Osteoblast (primary cell): ENCODE measurements around the gene FRMD4B. TPM values are rescaled to one million over a fixed set of nuclear protein-coding genes. Genes with fewer than 3 reads are reported as not detected.

ENCODE experiments used
- DNase-seq: peaks from one replicate; pipeline ENCODE4 v3.0.0; 2011; ENCODE audit warnings: low spot score, mixed read lengths; ENCODE audit not compliant: insufficient read length; ENCODE audit errors: missing footprints
- H2AFZ ChIP-seq: 2 replicates; pipeline ENCODE4 v1.6.0; 2011; ENCODE audit warnings: mild to moderate bottlenecking, low read length
- H3K27ac ChIP-seq: 2 replicates; pipeline ENCODE4 v1.5.1; 2011; ENCODE audit warnings: mild to moderate bottlenecking, low read depth, low read length, moderate library complexity
- H3K27me3 ChIP-seq: 2 replicates; pipeline ENCODE4 v1.6.0; 2012; ENCODE audit warnings: mild to moderate bottlenecking, control low read depth, inconsistent platforms, low read length, moderate library complexity; ENCODE audit not compliant: insufficient read depth
- H3K36me3 ChIP-seq: 2 replicates; pipeline ENCODE4 v1.5.1; 2011; ENCODE audit warnings: mild to moderate bottlenecking, low read length, control low read depth, moderate library complexity; ENCODE audit not compliant: insufficient read depth
- H3K4me1 ChIP-seq: 2 replicates; pipeline ENCODE4 v1.5.1; 2011; ENCODE audit warnings: mild to moderate bottlenecking, low read length, control low read depth, moderate library complexity; ENCODE audit not compliant: insufficient read depth
- H3K4me2 ChIP-seq: 2 replicates; pipeline ENCODE4 v1.6.0; 2011; ENCODE audit warnings: mild to moderate bottlenecking, low read length; ENCODE audit not compliant: insufficient read depth
- H3K4me3 ChIP-seq: fragments of 200-600 bp; sonication (generic); 3 replicates; pipeline ENCODE4 v1.5.1; 2012; ENCODE audit warnings: mild to moderate bottlenecking, low read length, inconsistent platforms; ENCODE audit not compliant: insufficient read depth
- H3K79me2 ChIP-seq: 2 replicates; pipeline ENCODE4 v1.6.0; 2012; ENCODE audit warnings: mild to moderate bottlenecking, low read length, control low read depth, inconsistent platforms; ENCODE audit not compliant: insufficient read depth
- H3K9me3 ChIP-seq: 2 replicates; pipeline ENCODE4 v1.5.1; 2011; ENCODE audit warnings: low read depth, low read length, control low read depth
- H4K20me1 ChIP-seq: 2 replicates; pipeline ENCODE4 v1.6.0; 2012; ENCODE audit warnings: mild to moderate bottlenecking, low read length, control low read depth; ENCODE audit not compliant: insufficient read depth
- CTCF ChIP-seq: IDR thresholded peaks from 2 replicates; pipeline ENCODE4 v1.5.1; 2011; ENCODE audit warnings: mild to moderate bottlenecking, low read depth, low read length, moderate library complexity; ENCODE audit errors: extremely low read depth
- total RNA-seq: library from RNA; depleted of rRNA; stranded (reverse); fragments of >200 nt; gene quantifications from 2 replicates; pipeline ENCODE4 v1.2.3, GENCODE V29; 2012

Gene FRMD4B
- total RNA-seq, 1 donor, result 0.72 TPM

- peaks cover 14% of the 10 kb centered on the region for H3K27me3 ChIP-seq
- H3K4me2 ChIP-seq, result no peak overlapping the region
- no peaks in the 10 kb centered on the region for H3K36me3 ChIP-seq
- no peak overlapping the region for H3K27ac ChIP-seq
- no peaks in the 10 kb centered on the region for H3K79me2 ChIP-seq
- no peaks in the 10 kb centered on the region for H4K20me1 ChIP-seq
- TF ChIP-seq CTCF, result no peak
- no peaks in the 10 kb centered on the region for H3K9me3 ChIP-seq
- no peak for DNase-seq
- H2AFZ ChIP-seq, result no peak overlapping the region
- no peak overlapping the region for H3K4me3 ChIP-seq
- no peaks in the 10 kb centered on the region for H3K4me1 ChIP-seq
Observed at GRCh38 chr3:69428657-69429255, 42.9 kb upstream of the FRMD4B start.

GRCh38 chr3:69426967-69427304 lies 41.0 kb upstream of the FRMD4B start:
- H3K4me1 ChIP-seq, result no peaks in the 10 kb centered on the region
- no peak overlapping the region for H3K4me2 ChIP-seq
- no peak for DNase-seq
- no peak overlapping the region for H3K4me3 ChIP-seq
- no peaks in the 10 kb centered on the region for H3K9me3 ChIP-seq
- no peaks in the 10 kb centered on the region for H4K20me1 ChIP-seq
- H3K79me2 ChIP-seq, result no peaks in the 10 kb centered on the region
- H3K27me3 ChIP-seq, result peaks cover 8% of the 10 kb centered on the region
- H3K36me3 ChIP-seq, result no peaks in the 10 kb centered on the region
- H2AFZ ChIP-seq, result no peak overlapping the region
- H3K27ac ChIP-seq, result no peak overlapping the region
- TF ChIP-seq CTCF, result peak; percentile 15

GRCh38 chr3:69426291-69426966 lies 40.5 kb upstream of the FRMD4B start:
- no peak for DNase-seq
- H3K9me3 ChIP-seq, result no peaks in the 10 kb centered on the region
- H2AFZ ChIP-seq, result no peak overlapping the region
- H3K4me3 ChIP-seq, result no peak overlapping the region
- no peaks in the 10 kb centered on the region for H3K79me2 ChIP-seq
- no peaks in the 10 kb centered on the region for H4K20me1 ChIP-seq
- no peak overlapping the region for H3K27ac ChIP-seq
- no peak overlapping the region for H3K4me2 ChIP-seq
- H3K36me3 ChIP-seq, result no peaks in the 10 kb centered on the region
- TF ChIP-seq CTCF, result no peak
- no peaks in the 10 kb centered on the region for H3K4me1 ChIP-seq
- peaks cover 8% of the 10 kb centered on the region for H3K27me3 ChIP-seq

GRCh38 chr3:69425249-69425648 lies 39.4 kb upstream of the FRMD4B start:
- H3K4me3 ChIP-seq, result no peak overlapping the region
- no peaks in the 10 kb centered on the region for H4K20me1 ChIP-seq
- peak; percentile 72 for TF ChIP-seq CTCF
- H3K27me3 ChIP-seq, result peaks cover 2% of the 10 kb centered on the region
- no peaks in the 10 kb centered on the region for H3K9me3 ChIP-seq
- no peaks in the 10 kb centered on the region for H3K36me3 ChIP-seq
- peaks cover 8% of the 10 kb centered on the region for H3K4me1 ChIP-seq
- H3K4me2 ChIP-seq, result no peak overlapping the region
- no peak overlapping the region for H3K27ac ChIP-seq
- H3K79me2 ChIP-seq, result no peaks in the 10 kb centered on the region
- DNase-seq, result no peak
- H2AFZ ChIP-seq, result no peak overlapping the region
